Pancreas (tissue), 10 donors: ENCODE measurements around the gene RAP1GAP. TPM values are rescaled to one million over a fixed set of nuclear protein-coding genes. Genes with fewer than 3 reads are reported as not detected.
A peak's percentile ranks its signal among the peaks of the same experiment; 100 is the strongest.

Experiments
- ATAC-seq, 4 donors: fragments of 200-7000 bp; cut with Tn5 transposase; one replicate each; pipeline versions ENCODE4 v1.8.0 to v1.9.1; 2020; ENCODE audit warnings: mild to moderate bottlenecking in 4 of 4, moderate library complexity in 4 of 4
- DNase-seq, 6 donors: peaks; one replicate each; pipeline ENCODE4 v3.0.0-alpha.2; 2020
- FAIRE-seq: peaks from 2 replicates; lab custom pipeline; 2012; peaks lifted over from hg19 to GRCh38; lab: Jason Lieb, UNC
- H3K27ac ChIP-seq, 4 donors: fragments of 200-600 bp; sonication (generic); 1 replicate in 3 of 4; 2 replicates in 1 of 4; pipeline versions ENCODE4 v1.5.0 to v1.8.0; 2020
- H3K27me3 ChIP-seq, 4 donors: fragments of 200-600 bp; one replicate each; pipeline ENCODE4 v1.8.0; 2021
- H3K36me3 ChIP-seq, 3 donors: fragments of 200-600 bp; sonication (generic) in 1 of 3; one replicate each; pipeline versions ENCODE4 v1.5.0 to v1.8.0; 2020 to 2021
- H3K4me1 ChIP-seq, 3 donors: fragments of 200-600 bp; one replicate each; pipeline ENCODE4 v1.8.0; 2021
- H3K4me3 ChIP-seq, 4 donors: fragments of 200-600 bp; sonication (generic) in 2 of 4; one replicate each; pipeline versions ENCODE4 v1.5.0 to v1.8.0; 2020 to 2021
- H3K9me3 ChIP-seq, 4 donors: fragments of 200-600 bp; one replicate each; pipeline ENCODE4 v1.8.0; 2021
- CTCF ChIP-seq, 4 donors: fragments of 200-600 bp; sonication (generic) in 3 of 4; IDR thresholded peaks; one replicate each; pipeline versions ENCODE4 v1.5.0 to v1.8.0; 2021; ENCODE audit warnings: antibody characterized with exemption in 4 of 4
- WGBS, 2 donors: extraction: QIAGEN DNeasy Blood & Tissue Kit; methylation state at CpG; one replicate each; pipeline ENCODE4 v1.1.7; 2013; 5-methylcytosine and 5-hydroxymethylcytosine counted together
- intact Hi-C, 3 donors: fragments of 100-400 bp; cut with DNase I; formaldehyde crosslinking; loops; one replicate each; pipeline versions ENCODE4 v1.11.1 to v1.14.2; 2022
- polyA plus RNA-seq, 2 donors: library from polyadenylated mRNA; stranded (reverse); fragments of 200-250 nt; gene quantifications; one replicate each; pipeline ENCODE4 v1.2.3, GENCODE V29; 2013
- total RNA-seq, 6 donors: library from RNA; stranded (reverse); fragmentation: NEBNext Ultra II Directional in 4 of 6; extraction: Animal tissue kit (Norgen Biotek cat#: 25700) in 4 of 6; gene quantifications; one replicate each; pipeline versions ENCODE4 v1.2.1 to v1.2.4, GENCODE V29; 2021 to 2023
- donor health status: healthy with polysubstance abuse.
- donor health status: DM: no; HTN: no; CAD: no; lungs with moderate emphysema.
- donor health status: DM: no; HTN: no; CAD: no.
- donor health status: control.
- donor health status: control.
- donor health status: Bipolar disorder and iron deficiency.
- donor health status: DM: yes; HTN: yes; CAD: no.
- donor health status: DM: no; HTN: no; CAD: no.
- donor health status: DM: no; HTN: no; CAD: no.
- donor health status: DM: yes; HTN: yes; CAD: no.

Gene RAP1GAP
- total and polyA plus RNA-seq, 8 donors, result 53.4 to 100 (median 73.0) TPM

GRCh38 chr1:21636029-21636428 lies 33.1 kb downstream of the RAP1GAP start:
- intact Hi-C loops, result no loop called here
- no peak for TF ChIP-seq CTCF (IDR thresholded peaks at IDR 0.05)
- Histone ChIP-seq H3K4me1 (peaks cover 48 to 58% (median 57%) of the 10 kb centered on the region in 3 donors), H3K4me3 (no peak overlapping the region), H3K9me3 (no peaks in the 10 kb centered on the region), H3K27me3 (no peaks in the 10 kb centered on the region), H3K27ac (peak overlapping the region in 3 of 4 donors; percentile 52 to 85 (median 85)), H3K36me3 (no peaks in the 10 kb centered on the region)
- FAIRE-seq (no peak), DNase-seq (no peak), ATAC-seq (no peak)
- 90 to 96% methylated on average over 2 of the region's 2 CpGs for whole genome bisulfite sequencing, 2 donors

GRCh38 chr1:21634806-21635535 lies 34.2 kb downstream of the RAP1GAP start:
- intact Hi-C loops, result no loop called here
- Histone ChIP-seq H3K36me3 (no peaks in the 10 kb centered on the region), H3K9me3 (no peaks in the 10 kb centered on the region), H3K27me3 (no peaks in the 10 kb centered on the region), H3K4me1 (peaks cover 39 to 50% (median 50%) of the 10 kb centered on the region in 3 donors), H3K27ac (peak overlapping the region; percentile 52 to 85 (median 78)), H3K4me3 (no peak overlapping the region)
- TF ChIP-seq CTCF (IDR thresholded peaks at IDR 0.05), result no peak
- FAIRE-seq, result no peak
- DNase-seq, result peak in 2 of 6 donors; percentile 19 to 31
- WGBS, 2 donors, result 58 to 60% methylated on average over 12 of the region's 12 CpGs
- no peak for ATAC-seq

- no peak for TF ChIP-seq CTCF (IDR thresholded peaks at IDR 0.05)
- FAIRE-seq (no peak), ATAC-seq (peak; percentile 41 to 63 (median 57)), DNase-seq (peak; percentile 76 to 90 (median 80))
- peak overlapping the region; percentile 52 to 85 (median 78) for H3K27ac ChIP-seq
- no peaks in the 10 kb centered on the region for H3K36me3 ChIP-seq
- H3K4me1 ChIP-seq, result peaks cover 31 to 43% (median 42%) of the 10 kb centered on the region in 3 donors
- no peaks in the 10 kb centered on the region for H3K9me3 ChIP-seq
- 20 to 31% methylated on average over 17 to 18 of the region's 18 CpGs for WGBS, 2 donors
- H3K4me3 ChIP-seq, result no peak overlapping the region
- intact Hi-C loops, result no loop called here
- no peaks in the 10 kb centered on the region for H3K27me3 ChIP-seq
Observed at GRCh38 chr1:21633992-21634805, 35.0 kb downstream of the RAP1GAP start.

GRCh38 chr1:21633141-21633755 lies 35.9 kb downstream of the RAP1GAP start:
- Histone ChIP-seq H3K27me3 (no peaks in the 10 kb centered on the region), H3K36me3 (no peaks in the 10 kb centered on the region), H3K9me3 (no peaks in the 10 kb centered on the region), H3K4me3 (no peak overlapping the region), H3K27ac (peak overlapping the region; percentile 52 to 85 (median 78)), H3K4me1 (peaks cover 24 to 38% (median 32%) of the 10 kb centered on the region in 3 donors)
- WGBS, 2 donors, result 70 to 72% methylated on average over 7 of the region's 7 CpGs
- intact Hi-C loops, result no loop called here
- ATAC-seq (no peak), DNase-seq (peak in 2 of 6 donors; percentile 27 to 42), FAIRE-seq (no peak)
- no peak for TF ChIP-seq CTCF (IDR thresholded peaks at IDR 0.05)
